SW 1271 (cell line): ENCODE results near the gene WWP2.
A peak's percentile ranks its signal among the peaks of the same experiment; 100 is the strongest.
"Not testable (repeated sequence)": the region's sequence is repeated elsewhere in the genome, so short reads cannot be mapped to it uniquely, and the experiment has no call there.

Experiments used
- DNase-seq, 2 experiments: peaks; one replicate each; lab custom pipeline; 2025; lab: John Stamatoyannopoulos, UW

Gene WWP2

DNA sequence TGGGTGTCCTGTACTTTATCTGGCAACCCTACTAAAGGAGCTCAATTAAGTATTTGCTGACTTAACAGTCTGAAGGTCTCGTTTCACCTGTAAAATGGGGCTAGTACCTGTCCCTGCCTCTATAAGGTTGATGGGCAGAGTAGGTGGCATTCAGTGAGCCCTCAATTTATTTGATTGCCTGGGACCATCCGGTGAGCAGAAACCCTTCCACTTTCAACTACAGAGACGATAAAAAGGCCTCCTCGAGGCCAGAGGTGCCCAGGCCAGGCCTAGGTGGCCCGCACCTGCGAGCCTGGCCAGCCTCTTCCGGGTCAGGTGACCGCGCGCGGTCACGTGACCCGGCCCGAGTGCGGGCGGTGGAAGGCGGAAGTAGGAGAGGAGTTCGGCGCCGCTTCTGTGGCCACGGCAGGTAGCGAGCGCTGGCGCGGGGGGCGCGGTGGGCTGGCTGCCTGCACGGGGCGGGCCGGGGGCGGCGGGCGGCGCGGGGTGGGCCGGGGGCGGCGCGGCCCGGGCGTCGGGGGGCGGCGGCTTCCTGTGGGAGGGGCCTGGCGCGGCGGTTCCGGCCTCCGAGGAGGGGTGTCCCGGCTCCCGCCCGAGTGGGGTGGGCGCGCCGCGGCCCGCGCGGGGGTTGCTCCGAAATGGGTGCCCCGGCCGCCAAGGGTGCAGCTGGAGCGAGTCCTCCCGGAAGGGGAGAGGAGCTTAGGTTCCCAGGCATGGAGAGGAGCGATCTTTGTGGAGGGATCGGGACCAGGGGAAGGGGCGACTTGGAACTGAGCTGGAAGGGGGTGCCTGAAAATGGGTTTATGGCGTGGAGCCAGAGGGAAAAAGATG lies at the start of gene WWP2:
WWP2 (plus strand) TSS at position 350 of the 831 bp plus-strand sequence. CDS start 24,679 bp downstream, outside the sequence.
- peak; percentile 19 to 60 for DNase-seq

GRCh38 chr16:69712914-69713581 lies 49.1 kb upstream of the WWP2 start:
- DNase-seq, result no peak

DNA sequence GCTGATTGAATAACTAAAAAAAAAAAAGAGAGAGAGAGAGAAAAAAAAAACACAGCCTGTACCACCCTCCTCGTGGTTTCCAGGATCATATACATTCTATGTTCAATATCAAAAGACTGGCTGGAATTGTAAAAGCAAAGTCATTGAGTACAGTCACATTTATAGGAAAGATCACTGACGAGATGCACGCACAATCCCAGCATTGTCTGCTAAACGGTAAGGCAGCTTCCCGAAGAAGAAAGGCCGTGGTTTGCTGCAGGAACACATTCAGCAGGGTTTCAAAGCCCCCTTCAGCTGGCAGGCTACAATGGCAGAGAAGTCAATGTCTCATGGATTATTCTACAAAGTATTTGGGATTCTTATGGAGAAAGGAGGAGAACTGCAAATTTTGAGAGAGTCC lies 45.1 kb upstream of the WWP2 start:
- DNase-seq, result no peak

DNA sequence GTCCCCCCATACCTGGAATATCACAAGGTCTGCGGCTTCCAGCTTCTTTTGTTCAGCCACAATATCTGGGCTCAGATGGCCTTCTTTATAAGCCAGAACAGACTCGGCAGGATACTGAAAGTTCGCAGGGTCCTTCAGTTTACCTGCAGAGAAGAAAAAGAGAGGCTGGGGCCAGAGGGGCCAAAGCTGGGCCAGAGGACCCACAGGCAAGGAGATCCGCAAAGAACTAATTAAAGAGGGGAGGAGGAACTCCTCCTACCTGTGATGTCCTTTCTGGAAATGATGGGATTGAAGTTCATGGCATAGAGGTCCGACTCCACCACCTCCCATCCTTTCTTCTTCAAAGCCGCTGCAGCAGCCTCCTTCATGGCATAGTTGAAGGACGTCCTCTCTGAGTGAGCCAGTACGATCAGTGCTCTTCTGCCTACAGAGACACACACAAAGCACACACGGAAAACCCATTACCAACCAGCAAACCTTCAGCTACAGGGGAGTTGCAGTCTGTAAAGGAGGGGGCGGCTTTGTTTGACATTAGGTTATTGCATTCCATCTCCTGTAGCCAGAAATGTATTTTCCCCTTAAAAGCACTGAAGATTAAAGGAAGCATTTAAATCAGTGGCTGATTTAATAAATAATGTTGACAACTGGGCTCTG lies 43.9 kb upstream of the WWP2 start:
- DNase-seq, result no peak

GRCh38 chr16:69720822-69721430 lies 41.2 kb upstream of the WWP2 start:
- DNase-seq, result no peak

DNA sequence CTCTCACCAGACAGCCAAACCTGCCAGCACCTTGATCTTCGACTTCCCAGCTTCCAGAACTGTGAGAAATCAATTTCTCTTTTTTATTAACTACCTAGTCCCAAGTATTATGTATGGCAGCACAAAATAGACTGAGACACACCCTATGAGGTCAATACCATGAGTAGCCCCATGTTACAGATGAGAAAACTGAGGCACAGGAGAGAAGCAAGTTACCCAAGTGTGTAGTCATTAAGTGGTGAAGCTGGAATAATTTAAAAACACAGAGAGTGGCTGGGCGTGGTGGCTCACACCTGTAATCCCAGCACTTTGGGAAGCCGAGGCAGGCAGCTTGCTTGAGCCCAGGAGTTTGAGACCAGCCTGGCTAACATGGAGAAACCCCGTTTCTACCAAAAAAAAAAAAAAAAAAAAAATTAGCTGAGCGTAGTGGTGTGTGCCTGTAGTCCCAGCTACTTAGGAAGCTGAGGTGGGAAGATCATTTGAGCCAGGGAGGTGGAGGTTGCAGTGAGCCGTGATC lies 40.6 kb upstream of the WWP2 start:
- DNase-seq, result no peak

DNA sequence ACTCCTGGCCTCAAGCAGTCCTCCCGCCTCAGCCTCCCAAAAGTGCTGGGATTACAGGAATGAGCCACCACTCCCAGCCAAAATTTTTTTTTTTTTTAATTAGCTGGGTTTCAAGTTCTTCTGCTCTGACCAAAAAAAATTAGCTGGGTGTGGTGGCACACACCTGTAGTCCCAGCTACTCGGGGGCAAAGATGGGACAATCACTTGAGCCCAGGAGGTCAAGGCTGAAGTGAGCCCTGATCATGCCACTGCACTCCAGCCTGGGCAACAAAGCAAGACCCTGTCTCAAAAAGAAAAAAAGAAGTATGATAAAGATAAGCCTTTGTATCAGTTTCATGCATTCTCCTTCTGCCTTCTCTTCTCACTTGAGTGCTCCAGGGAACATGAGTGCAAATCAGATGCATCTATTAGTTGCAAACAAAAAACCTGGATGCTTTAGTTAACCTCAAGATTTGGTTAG lies 37.7 kb upstream of the WWP2 start:
- no peak for DNase-seq

DNA sequence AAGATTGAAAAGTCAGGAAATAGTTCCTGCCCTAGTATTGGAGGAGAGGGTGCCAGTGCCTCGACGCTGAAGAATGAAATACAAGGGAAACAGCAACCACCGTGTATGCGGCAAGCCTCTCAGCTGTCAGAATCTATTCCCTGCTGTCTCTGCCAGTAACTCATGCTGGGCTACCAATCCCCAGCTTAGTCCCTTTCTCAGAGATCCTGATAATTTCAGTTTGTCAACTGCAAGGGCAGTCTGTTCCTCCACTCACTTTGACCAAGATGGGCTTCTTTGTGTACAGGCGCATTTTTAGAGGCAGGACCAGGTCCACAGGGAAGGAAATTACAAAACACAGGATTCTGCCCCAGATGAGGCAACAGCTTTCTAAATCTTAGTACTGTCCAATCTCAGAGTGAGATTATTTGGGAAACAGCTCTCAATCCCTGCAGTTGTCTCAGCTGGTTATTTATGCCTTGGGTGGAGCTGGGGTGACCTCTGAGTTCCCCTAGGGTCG lies 37.1 kb upstream of the WWP2 start:
- no peak for DNase-seq

- no peak for DNase-seq
Observed at GRCh38 chr16:69725480-69726312, 36.4 kb upstream of the WWP2 start.

DNA sequence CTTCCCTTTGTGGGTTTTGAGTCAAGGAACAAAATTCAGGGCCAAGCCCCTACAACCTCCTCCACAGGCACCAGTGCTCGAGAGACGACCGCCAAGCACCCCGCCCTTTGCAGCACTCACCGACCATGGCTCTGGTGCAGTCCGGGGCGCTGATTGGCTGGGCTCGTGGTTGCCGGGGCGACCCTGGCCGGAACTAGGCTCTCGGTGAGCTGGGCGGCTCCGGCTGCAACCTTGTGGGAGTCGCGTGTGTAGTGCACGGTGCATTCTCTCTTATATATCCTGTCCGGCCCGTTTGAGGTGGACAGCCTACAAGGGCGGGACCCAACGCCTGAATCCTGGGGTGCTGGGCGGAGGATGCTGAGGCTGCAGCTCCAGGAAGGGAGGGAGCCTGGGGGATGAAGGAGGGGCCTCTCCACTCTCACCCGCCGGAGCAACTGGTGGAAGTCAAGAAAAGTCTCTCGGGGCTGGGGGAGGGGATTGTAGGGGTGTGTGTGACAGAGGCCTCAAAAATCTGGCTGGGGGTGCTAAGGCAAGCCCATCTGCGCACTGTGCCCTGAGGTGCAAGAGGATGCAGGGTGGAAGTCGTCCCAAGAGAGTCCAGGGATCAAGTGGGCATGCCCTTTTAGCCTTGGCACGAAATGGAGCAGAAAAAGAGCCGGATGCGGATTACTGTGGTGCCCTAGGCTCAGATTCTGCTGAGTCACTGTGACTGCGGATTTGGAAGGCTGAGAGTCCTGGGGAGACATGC lies 35.6 kb upstream of the WWP2 start, which contains the start of gene NQO1:
NQO1 (minus strand) TSS at position 248 of the 748 bp plus-strand sequence; CDS start at position 127, 121 bp downstream.
- no peak for DNase-seq

- DNase-seq, result no peak
Observed at GRCh38 chr16:69727916-69728270, 34.2 kb upstream of the WWP2 start.

- not testable (repeated sequence) for DNase-seq
Observed at GRCh38 chr16:69729030-69729429, 33.1 kb upstream of the WWP2 start.

DNA sequence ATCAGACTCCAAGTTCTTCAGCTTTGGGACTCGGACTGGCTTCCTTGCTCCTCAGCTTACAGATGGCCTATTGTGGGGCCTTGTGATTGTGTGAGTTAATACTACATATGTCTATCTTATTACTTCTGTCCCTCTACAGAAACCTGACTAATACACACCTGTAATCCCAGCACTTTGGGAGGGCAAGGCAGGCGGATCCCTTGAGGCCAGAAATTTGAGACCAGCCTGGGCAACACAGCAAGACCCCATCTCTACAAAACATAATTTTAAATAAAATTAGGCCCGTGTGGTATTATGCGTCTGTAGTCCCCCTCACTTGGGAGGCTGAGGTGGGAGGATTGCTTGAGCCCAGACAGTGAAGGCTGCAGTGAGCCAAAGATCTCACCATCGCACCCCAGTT lies 30.9 kb upstream of the WWP2 start:
- DNase-seq, result not testable (repeated sequence)

DNA sequence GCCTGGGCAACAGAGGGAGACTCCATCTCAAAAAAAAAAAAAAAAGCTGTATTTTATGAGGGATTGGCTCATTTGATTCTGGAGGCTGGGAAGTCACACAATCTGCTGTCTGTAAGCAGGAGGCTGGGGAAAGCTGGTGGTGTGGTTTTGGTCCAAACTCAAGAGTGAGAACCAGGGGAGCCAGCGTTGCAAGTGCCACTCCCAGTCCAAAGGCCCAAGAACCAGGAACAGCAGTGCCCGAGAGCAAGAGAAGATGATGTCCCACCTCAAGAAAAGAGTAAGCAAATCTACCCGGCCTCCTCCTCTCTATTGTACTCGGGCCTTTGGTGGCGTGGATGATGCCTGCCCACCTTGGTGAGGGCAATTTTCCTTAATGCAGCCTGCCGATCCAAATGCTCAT lies 30.0 kb upstream of the WWP2 start:
- no peak for DNase-seq

DNA sequence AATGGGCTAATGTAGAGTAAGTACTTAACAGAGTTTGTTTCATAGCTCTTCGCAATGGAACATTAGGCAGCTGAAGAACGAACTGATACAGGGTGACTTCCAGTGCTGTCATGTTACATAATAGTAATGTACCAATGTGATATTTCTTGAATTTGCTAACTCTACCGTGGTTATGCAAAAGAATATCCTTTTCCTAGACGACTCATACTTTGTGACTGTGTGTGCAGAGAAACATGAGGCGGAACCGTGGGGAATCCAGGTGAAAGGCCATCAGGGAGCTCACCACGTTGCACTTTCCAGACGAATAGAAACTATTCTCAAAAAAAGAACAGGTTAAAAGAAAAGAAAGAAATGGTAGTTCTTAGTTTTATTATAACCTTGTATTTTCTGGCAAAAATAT lies 20.6 kb upstream of the WWP2 start:
- no peak for DNase-seq

GRCh38 chr16:69741951-69742904 lies 19.9 kb upstream of the WWP2 start:
- DNase-seq, result no peak

DNA sequence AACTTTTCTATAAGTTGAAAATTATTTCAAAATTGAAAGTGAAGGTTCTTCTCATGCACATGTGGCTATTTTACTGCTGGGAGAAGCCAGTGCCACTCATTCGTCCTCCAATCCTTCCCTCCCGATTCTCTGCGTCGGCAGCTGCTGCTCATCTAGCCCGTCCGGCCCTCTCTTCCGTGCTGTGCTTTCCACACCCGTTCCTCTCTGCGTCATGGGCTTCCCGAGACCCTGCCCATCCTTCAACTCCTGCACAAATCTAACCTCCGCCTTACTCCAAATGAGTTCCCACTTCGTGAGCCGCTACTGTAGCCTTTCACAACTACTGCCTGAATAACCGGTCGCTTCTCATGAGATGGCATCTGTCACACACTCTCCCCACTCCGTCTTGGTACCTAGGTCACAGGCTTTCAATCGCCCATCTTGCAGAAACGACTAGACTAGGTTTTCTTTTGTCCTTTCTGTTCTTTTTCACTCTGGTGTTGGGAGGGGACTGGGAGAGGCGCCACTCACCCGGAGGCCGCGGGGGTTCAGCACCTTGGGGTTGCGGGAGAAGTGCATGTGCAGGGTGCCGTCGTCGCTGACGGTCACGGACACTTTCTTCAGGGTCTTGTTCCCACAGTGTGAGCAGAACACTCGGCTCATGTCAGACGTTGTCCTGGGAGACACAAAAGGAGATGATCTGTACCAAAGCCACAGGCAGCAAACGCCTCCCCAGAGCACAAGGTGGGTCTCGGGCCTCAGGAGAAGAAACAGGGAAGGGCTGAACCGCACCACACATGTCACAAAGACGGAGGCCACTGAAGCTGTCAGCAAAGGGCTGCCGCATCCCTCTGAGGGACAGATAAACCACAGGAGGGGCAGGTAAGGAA lies 17.5 kb upstream of the WWP2 start:
- DNase-seq, result no peak

DNA sequence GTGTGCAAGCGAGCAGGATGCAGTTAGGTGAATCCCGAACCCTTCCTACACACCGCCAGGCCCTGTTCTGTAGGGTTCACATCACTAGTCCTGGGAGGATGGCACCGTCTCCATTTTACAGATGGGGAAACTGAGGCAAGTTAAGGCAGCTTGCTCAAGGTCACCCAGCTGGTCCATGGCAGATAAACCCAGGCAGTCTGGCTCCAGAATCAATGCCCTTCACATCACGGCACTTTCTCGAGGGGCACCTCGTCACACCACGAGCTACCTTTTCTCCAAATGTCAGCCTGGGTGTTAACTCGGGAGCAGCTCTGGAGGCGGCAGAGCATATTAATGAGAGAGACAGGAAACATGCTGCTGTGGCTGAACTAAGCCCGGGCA lies 16.9 kb upstream of the WWP2 start:
- DNase-seq, result no peak
